Activated B cell treated with CpG ODN at 0.5 μM for 24 hours (primary cell): ENCODE measurements around the gene RAB7B. TPM values are rescaled to one million over a fixed set of nuclear protein-coding genes. Genes with fewer than 3 reads are reported as not detected.
A peak's percentile ranks its signal among the peaks of the same experiment; 100 is the strongest.

Experiments used
- ATAC-seq: fragments of 200-7000 bp; cut with Tn5 transposase; one replicate; pipeline ENCODE4 v1.10.0; 2021; ENCODE audit warnings: low read depth, mild to moderate bottlenecking, moderate library complexity
- CTCF ChIA-PET: fragments of 350-600 bp; sonication (Branson Sonifier 250); formaldehyde crosslinking; loops from one replicate; lab custom pipeline; 2021; ENCODE audit warnings: antibody characterized with exemption; lab: Charles Lee
- POLR2A ChIA-PET: fragments of 350-600 bp; sonication (Branson Sonifier 250); formaldehyde crosslinking; loops from one replicate; lab custom pipeline; 2021; ENCODE audit warnings: antibody characterized with exemption; lab: Charles Lee
- DNase-seq: peaks from one replicate; pipeline ENCODE4 v3.0.0; 2022
- H3K27ac Mint-ChIP-seq: one replicate; pipeline ENCODE4 v1.8.0; 2020; ENCODE audit warnings: mixed read lengths
- H3K27me3 Mint-ChIP-seq: one replicate; pipeline ENCODE4 v1.8.0; 2021; ENCODE audit warnings: mixed read lengths
- H3K36me3 Mint-ChIP-seq: one replicate; pipeline ENCODE4 v1.8.0; 2021; ENCODE audit warnings: low read depth, mixed read lengths
- H3K4me1 Mint-ChIP-seq: one replicate; pipeline ENCODE4 v1.8.0; 2021; ENCODE audit warnings: mixed read lengths
- H3K4me3 Mint-ChIP-seq: one replicate; pipeline ENCODE4 v1.8.0; 2020; ENCODE audit warnings: mild to moderate bottlenecking, mixed read lengths
- H3K9me3 Mint-ChIP-seq: one replicate; pipeline ENCODE4 v1.8.0; 2020; ENCODE audit warnings: mixed read lengths
- CTCF ChIP-seq: fragments of 200-600 bp; IDR thresholded peaks from one replicate; pipeline ENCODE4 v1.8.0; 2022; ENCODE audit warnings: antibody characterized with exemption, mild to moderate bottlenecking
- intact Hi-C: fragments of 100-400 bp; cut with micrococcal nuclease; formaldehyde crosslinking; loops from one replicate; pipeline ENCODE4 v1.15.1; 2024
- total RNA-seq: library from RNA; stranded (reverse); gene quantifications from 2 replicates; pipeline ENCODE4 v1.2.3, GENCODE V29; 2022

RAB7B gene
- total RNA-seq, 1 donor from 2014 or later, result not detected

DNA sequence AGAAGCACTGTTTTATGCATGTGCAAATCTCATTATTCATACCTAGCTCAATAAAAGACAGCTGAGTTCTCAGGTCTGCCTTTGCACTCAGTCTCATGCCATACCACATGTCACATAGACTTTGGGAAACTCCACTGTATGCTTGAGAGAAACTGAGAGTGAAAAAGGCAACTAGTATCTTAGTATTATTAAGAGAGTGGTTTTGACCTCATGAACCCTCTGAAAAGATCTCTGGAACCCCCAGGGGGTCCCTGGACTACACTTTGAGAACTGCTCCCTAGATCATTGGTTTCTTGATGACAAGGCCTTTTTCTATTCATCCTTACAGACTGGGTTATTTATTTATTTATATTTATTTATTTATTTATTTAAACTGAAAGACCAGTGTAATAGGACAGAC is 46.1 kb upstream of the RAB7B start:
- H3K27me3 Mint-ChIP-seq, result no peaks in the 10 kb centered on the region
- TF ChIP-seq CTCF, result no peak
- peak overlapping the region; percentile 95 for H3K27ac Mint-ChIP-seq
- DNase-seq, result no peak
- ATAC-seq, result peak; percentile 40
- H3K9me3 Mint-ChIP-seq, result no peaks in the 10 kb centered on the region
- peaks cover 87% of the 10 kb centered on the region for H3K4me1 Mint-ChIP-seq
- intact Hi-C loops, result loop anchor here (10.0 kb wide), 1 partner anchor 876 kb away; the partner anchor contains the start of gene FCMR
- POLR2A ChIA-PET, result interaction anchor here (0.7 to 5.2 kb wide), 10 partner anchors 9 to 1524 kb away, joined by 3 to 67 read pairs (median 5); no protein-coding TSS in a partner anchor
- peaks cover 51% of the 10 kb centered on the region for H3K36me3 Mint-ChIP-seq
- CTCF ChIA-PET, result interaction anchor here (1.0 to 2.0 kb wide), 4 partner anchors 15 to 65 kb away, joined by 3 to 11 read pairs (median 6); no protein-coding TSS in a partner anchor
- H3K4me3 Mint-ChIP-seq, result peak overlapping the region; percentile 71

DNA sequence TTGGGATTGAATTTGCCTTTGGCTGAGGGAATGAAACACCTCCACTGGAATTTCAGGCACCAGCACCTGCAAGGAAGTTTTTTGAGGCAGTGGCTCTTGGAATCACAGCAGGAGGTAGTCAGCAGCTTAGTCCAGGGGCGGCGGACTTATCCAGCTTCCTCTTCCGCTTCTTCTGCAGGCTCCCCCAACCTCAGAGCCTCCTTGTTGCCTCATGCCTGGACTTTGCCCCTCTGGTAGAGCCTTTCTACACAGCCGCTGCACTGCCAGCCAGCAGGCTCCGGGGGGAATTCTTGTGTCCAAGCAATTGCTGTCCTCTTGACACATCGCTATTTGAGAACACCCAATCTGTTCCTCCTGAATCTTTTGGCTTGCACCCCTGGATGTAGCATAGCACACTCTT is 45.4 kb upstream of the RAB7B start:
- no peaks in the 10 kb centered on the region for H3K9me3 Mint-ChIP-seq
- CTCF ChIA-PET, result interaction anchor here (1.0 to 2.0 kb wide), 5 partner anchors 12 to 64 kb away, joined by 3 to 11 read pairs (median 6); no protein-coding TSS in a partner anchor
- TF ChIP-seq CTCF, result no peak
- no peak for DNase-seq
- no peaks in the 10 kb centered on the region for H3K27me3 Mint-ChIP-seq
- POLR2A ChIA-PET, result interaction anchor here (0.7 to 5.2 kb wide), 11 partner anchors 9 to 1523 kb away, joined by 3 to 67 read pairs (median 5); no protein-coding TSS in a partner anchor
- ATAC-seq, result no peak
- H3K36me3 Mint-ChIP-seq, result peaks cover 48% of the 10 kb centered on the region
- peaks cover 83% of the 10 kb centered on the region for H3K4me1 Mint-ChIP-seq
- peak overlapping the region; percentile 95 for H3K27ac Mint-ChIP-seq
- intact Hi-C loops, result loop anchor here (10.0 kb wide), 1 partner anchor 876 kb away; the partner anchor contains the start of gene FCMR
- H3K4me3 Mint-ChIP-seq, result peak overlapping the region; percentile 38

GRCh38 chr1:206047271-206047670 is 44.1 kb upstream of the RAB7B start:
- intact Hi-C loops, result loop anchor here (10.0 kb wide), 1 partner anchor 878 kb away; the partner anchor contains the start of gene FCMR
- Mint-ChIP-seq H3K4me1 (peaks cover 82% of the 10 kb centered on the region), H3K27ac (peak overlapping the region; percentile 95), H3K27me3 (no peaks in the 10 kb centered on the region), H3K4me3 (peak overlapping the region; percentile 39), H3K9me3 (no peaks in the 10 kb centered on the region), H3K36me3 (peaks cover 41% of the 10 kb centered on the region)
- ATAC-seq (no peak), DNase-seq (no peak)
- TF ChIP-seq CTCF, result no peak
- POLR2A ChIA-PET, result interaction anchor here (1.2 to 5.2 kb wide), 2 partner anchors 11 to 59 kb away, joined by 3 to 67 read pairs; no protein-coding TSS in a partner anchor
- CTCF ChIA-PET, result interaction anchor here (1.7 to 2.0 kb wide), 4 partner anchors 11 to 59 kb away, joined by 5 to 11 read pairs (median 6); no protein-coding TSS in a partner anchor

DNA sequence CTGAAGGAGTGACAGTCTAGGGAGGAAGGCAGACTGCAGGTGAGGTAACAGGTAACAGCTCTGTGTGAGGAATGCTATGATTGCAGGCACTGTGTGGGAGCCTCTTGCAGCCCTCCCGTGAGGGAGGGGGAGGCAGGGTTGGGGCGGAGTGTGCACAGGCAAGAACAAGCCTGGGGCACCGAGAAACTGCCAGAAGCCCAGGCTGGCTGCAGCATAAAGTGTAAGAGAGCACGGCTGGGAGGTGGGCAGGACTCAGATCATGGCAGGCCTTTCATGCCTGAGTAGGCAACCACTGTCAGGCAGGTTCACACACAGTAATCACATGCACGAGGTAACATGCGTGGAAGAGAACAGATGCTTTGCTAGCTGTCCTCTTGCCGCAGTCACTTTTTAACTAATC is 38.4 kb upstream of the RAB7B start:
- Mint-ChIP-seq H3K36me3 (peaks cover 36% of the 10 kb centered on the region), H3K27ac (peak overlapping the region; percentile 89), H3K4me1 (peaks cover 81% of the 10 kb centered on the region), H3K4me3 (peak overlapping the region; percentile 76), H3K9me3 (no peaks in the 10 kb centered on the region), H3K27me3 (no peaks in the 10 kb centered on the region)
- CTCF ChIA-PET, result interaction anchor here (2.0 to 2.2 kb wide), 2 partner anchors 11 to 65 kb away, joined by 8 to 9 read pairs; no protein-coding TSS in a partner anchor
- DNase-seq (peak; percentile 36), ATAC-seq (peak; percentile 90)
- no peak for TF ChIP-seq CTCF
- intact Hi-C loops, result loop anchor here (1.0 to 10.0 kb wide), 2 partner anchors 9 to 883 kb away; partner anchors contain the start of gene FCMR
- POLR2A ChIA-PET, result interaction anchor here (0.6 to 3.1 kb wide), 3 partner anchors 10 to 18 kb away, joined by 3 to 24 read pairs (median 3); no protein-coding TSS in a partner anchor

DNA sequence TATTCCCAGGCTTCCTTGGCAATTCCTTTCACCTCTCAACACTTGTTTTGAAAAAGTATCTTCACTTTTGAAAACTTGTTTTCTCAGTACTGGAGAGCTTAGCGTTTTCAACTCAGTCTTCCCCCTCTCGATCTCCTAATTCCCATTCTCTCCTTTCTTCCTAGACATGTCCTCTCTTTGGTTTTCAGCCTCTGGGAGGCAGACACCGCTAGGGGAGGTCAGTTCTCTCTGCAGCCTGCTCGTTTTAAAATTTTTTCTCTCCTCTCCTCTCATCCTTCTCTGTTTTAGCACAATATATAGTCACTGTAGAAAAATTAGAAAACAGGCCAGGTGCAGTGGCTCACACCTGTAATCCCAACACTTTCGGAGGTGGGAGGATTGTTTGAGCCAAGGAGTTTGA is 37.1 kb upstream of the RAB7B start:
- ChIA-PET POLR2A (interaction anchor here (0.6 to 6.9 kb wide), 5 partner anchors 8 to 95 kb away, joined by 3 to 101 read pairs (median 4); no protein-coding TSS in a partner anchor), CTCF (interaction anchor here (1.9 kb wide), 1 partner anchor 9 kb away, joined by 7 read pairs; no protein-coding TSS in a partner anchor)
- H3K9me3 Mint-ChIP-seq, result no peaks in the 10 kb centered on the region
- ATAC-seq, result no peak
- intact Hi-C loops, result loop anchor here (10.0 kb wide), 1 partner anchor 884 kb away; the partner anchor contains the start of gene FCMR
- H3K36me3 Mint-ChIP-seq, result peaks cover 36% of the 10 kb centered on the region
- no peak for DNase-seq
- peak overlapping the region; percentile 48 for H3K4me3 Mint-ChIP-seq
- no peak for TF ChIP-seq CTCF
- peaks cover 84% of the 10 kb centered on the region for H3K4me1 Mint-ChIP-seq
- H3K27ac Mint-ChIP-seq, result peak overlapping the region; percentile 82
- no peaks in the 10 kb centered on the region for H3K27me3 Mint-ChIP-seq
